Measurements from ENCODE around the gene LNX1. TPM values are rescaled to one million over a fixed set of nuclear protein-coding genes. Genes with fewer than 3 reads are reported as not detected.
A peak's percentile ranks its signal among the peaks of the same experiment; 100 is the strongest.

LNX1 gene
- total and polyA plus RNA-seq, 9 of the 15 experiments (the other 6 are each of a cell fraction or from before 2014, with no cell fraction given), result 0.40 to 3.6 (median 2.2) TPM

DNA sequence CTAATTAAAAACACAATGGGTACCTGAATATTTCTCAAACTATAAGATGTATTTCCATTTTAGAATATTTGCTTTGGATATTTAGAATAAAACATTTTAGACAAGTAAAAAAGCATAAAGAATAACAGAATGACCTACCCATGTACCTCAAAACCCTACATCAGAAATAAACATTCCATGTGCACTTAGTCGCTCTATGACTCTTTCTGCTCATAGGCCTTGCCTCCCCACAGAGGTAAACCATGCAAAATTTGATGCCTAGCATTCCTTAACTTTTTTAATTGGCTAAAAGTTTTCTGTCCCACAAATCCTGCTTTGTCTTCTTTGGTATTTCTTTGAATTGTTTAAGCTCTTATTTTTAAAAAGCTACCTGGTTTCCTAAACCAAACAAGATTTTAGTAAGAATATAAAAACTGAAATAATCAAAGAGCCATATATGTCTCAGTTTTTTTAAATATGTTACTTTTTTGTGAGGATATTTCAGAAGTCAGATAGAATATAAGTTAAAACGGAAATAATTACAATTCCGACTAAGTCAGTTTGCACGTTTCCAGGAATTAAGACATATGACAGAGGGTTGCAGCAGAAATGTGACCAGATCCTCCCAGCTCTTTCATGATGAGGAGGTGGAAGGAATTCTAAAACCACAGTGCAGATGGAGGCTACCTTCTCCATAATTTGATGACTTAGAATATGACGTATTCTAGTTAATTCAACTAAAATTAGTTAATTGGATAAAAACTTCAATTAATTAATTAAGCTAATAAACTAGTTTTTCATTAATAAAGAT lies 111.4 kb downstream of the LNX1 start:
- no peak overlapping the region for H2AFZ ChIP-seq (ENCODE audit: low read depth, low read length)
- H3K9me3 ChIP-seq (replicated peaks; ENCODE audit: control insufficient read depth, insufficient read depth, low read depth, low read length), result no peaks in the 10 kb centered on the region
- H3K27me3 ChIP-seq (ENCODE audit: control insufficient read depth in 2 of 2, insufficient read depth in 2 of 2, low read length in 2 of 2), result no peaks in the 10 kb centered on the region
- in situ Hi-C loops (cut with MboI) (loop anchor here (25.0 kb wide), 1 partner anchor 757 kb away; the partner anchor contains the start of gene PDGFRA), intact Hi-C loops (cut with micrococcal nuclease) (no loop called here)
- ATAC-seq (no peak), DNase-seq (ENCODE audit: extremely low read depth in 1 of 4, low spot score in 3 of 4) (no peak), FAIRE-seq (no peak)
- H3K4me3 ChIP-seq, result no peak overlapping the region
- BruUV-seq (replicated peaks), result no TSS peak
- H3K4me1 ChIP-seq (replicated peaks in 1 of 2; ENCODE audit: control insufficient read depth in 2 of 2, insufficient read depth in 2 of 2, low read length in 2 of 2), result peaks cover 0 to 2% of the 10 kb centered on the region in 2 experiments; a peak in 2 of 5 replicates
- H3K4me2 ChIP-seq (ENCODE audit: insufficient read depth, low read length), result no peak overlapping the region
- ChIA-PET CTCF (ENCODE audit: low intra/inter-chr PET ratio) (no interaction called here), POLR2A (interaction anchor here (0.6 kb wide), 1 partner anchor 21 kb away, joined by 3 read pairs; no protein-coding TSS in a partner anchor)
- no peak overlapping the region for H3K9ac ChIP-seq (ENCODE audit: insufficient read depth in 1 of 2, low read depth in 2 of 2, low read length in 2 of 2)
- no peaks in the 10 kb centered on the region for H3K9me1 ChIP-seq (ENCODE audit: control insufficient read depth, insufficient read depth, low read length)
- H3K36me3 ChIP-seq (ENCODE audit: control insufficient read depth, insufficient read depth, low read length), result no peaks in the 10 kb centered on the region
- H4K20me1 ChIP-seq (replicated peaks; ENCODE audit: control insufficient read depth, insufficient read depth, low read length), result no peaks in the 10 kb centered on the region
- H3K27ac ChIP-seq (ENCODE audit: extremely low read depth, low read depth, low read length), result no peak overlapping the region
- WGBS (ENCODE audit: insufficient coverage, low coverage, missing lambda C conversion rate), result 32% methylated on average over 5 of the region's 5 CpGs
- H3K79me2 ChIP-seq (ENCODE audit: control insufficient read depth, insufficient read depth, low read length), result no peaks in the 10 kb centered on the region
- TF ChIP-seq HMG20B (CRISPR knock-in tag; IDR thresholded peaks at IDR 0.05), result no peak
- no peak for TF ChIP-seq POLR2AphosphoS5 (IDR thresholded peaks at IDR 0.05; ENCODE audit: control insufficient read depth, insufficient read depth, low read depth, low read length)
- peak; percentile 10; the same call in 1 of the 2 replicates for TF ChIP-seq GABPA (tag; conservative IDR thresholded peaks at IDR 0.05; ENCODE audit: low read depth)
- TF ChIP-seq ZNF584 (CRISPR knock-in tag; IDR thresholded peaks at IDR 0.05; ENCODE audit: low read depth), result 0 out of 2 replicates have a peak, but pooled peaks have one; percentile 18
- no peak for TF ChIP-seq SPI1 (IDR thresholded peaks at IDR 0.05; ENCODE audit: borderline replicate concordance, low read depth, low read length)
- no peak for TF ChIP-seq C11orf30 (IDR thresholded peaks at IDR 0.05; ENCODE audit: low read depth)
- peak; percentile 36; the same call in 1 of the 2 replicates for TF ChIP-seq EP300 (IDR thresholded peaks at IDR 0.05; ENCODE audit: low read length)
- no peak for TF ChIP-seq RCOR1 (IDR thresholded peaks at IDR 0.05; ENCODE audit: borderline replicate concordance in 1 of 2, low read depth in 2 of 2, low read length in 2 of 2)
- TF ChIP-seq ETS2 (tag; IDR thresholded peaks at IDR 0.05; ENCODE audit: borderline replicate concordance, poor library complexity, severe bottlenecking), result no peak
- no peak for TF ChIP-seq JUNB (CRISPR knock-in tag; conservative IDR thresholded peaks at IDR 0.05)
- TF ChIP-seq CEBPG (CRISPR knock-in tag; IDR thresholded peaks at IDR 0.05), result no peak
- TF ChIP-seq CEBPG (tag; conservative IDR thresholded peaks at IDR 0.05 in 1 of 2, IDR thresholded peaks at IDR 0.05 in 1 of 2), result peak in 1 of 2 experiments; percentile 71; a peak in 2 of 4 replicates
- TF ChIP-seq SETDB1 (IDR thresholded peaks at IDR 0.05; ENCODE audit: low read length), result no peak
- TF ChIP-seq ARID2 (IDR thresholded peaks at IDR 0.05), result no peak
- no peak for TF ChIP-seq MTA1 (IDR thresholded peaks at IDR 0.05; ENCODE audit: borderline replicate concordance)
- TF ChIP-seq ZNF146 (CRISPR knock-in tag; IDR thresholded peaks at IDR 0.05; ENCODE audit: unreplicated experiment), result no peak
- TF ChIP-seq ZNF140 (CRISPR knock-in tag; IDR thresholded peaks at IDR 0.05), result no peak
